ENCODE measurements around the gene ARL8B. TPM values are rescaled to one million over a fixed set of nuclear protein-coding genes. Genes with fewer than 3 reads are reported as not detected.

Gene ARL8B
- total and polyA plus RNA-seq, 2 of the 8 experiments (the other 6 are each of a cell fraction or from before 2014, with no cell fraction given), result 14.5 to 27.8 TPM

DNA sequence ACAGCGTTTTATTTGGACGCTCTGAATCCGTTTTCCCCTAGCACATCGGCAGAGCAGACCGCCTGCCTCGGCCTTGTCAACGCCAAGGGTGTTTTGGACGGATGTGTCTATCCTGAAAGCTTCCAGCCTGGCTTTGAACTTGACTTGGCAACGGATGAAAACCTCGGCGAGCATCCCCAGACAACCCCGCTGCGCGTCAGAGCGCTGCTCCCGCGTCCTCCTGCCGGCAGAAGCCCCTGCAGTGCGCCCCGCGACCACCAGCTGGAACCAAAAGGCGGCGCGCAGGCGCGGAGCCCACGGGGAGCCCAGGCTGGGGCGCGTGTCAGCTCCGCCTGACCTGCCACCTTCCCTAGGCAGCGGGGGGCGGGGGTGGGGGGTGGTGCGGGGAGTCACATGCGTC lies 26.2 kb upstream of the ARL8B start (continued):
- no peak for TF ChIP-seq RNF2 (IDR thresholded peaks at IDR 0.05; ENCODE audit: borderline replicate concordance, low read depth, low read length, missing control alignments, poor library complexity, severe bottlenecking)
- TF ChIP-seq GTF2F1 (IDR thresholded peaks at IDR 0.05; ENCODE audit: borderline replicate concordance, low read depth, low read length), result no peak
- no peak for TF ChIP-seq POLR2AphosphoS5 (IDR thresholded peaks at IDR 0.05; ENCODE audit: low read depth, low read length)
- no peak for TF ChIP-seq TBP (IDR thresholded peaks at IDR 0.05; ENCODE audit: low read depth, low read length)
- no peak for TF ChIP-seq EP300 (IDR thresholded peaks at IDR 0.05; ENCODE audit: borderline replicate concordance in 1 of 2, low read depth in 2 of 2, low read length in 2 of 2)

All from H1 (cell line).